Measurements from ENCODE around the gene CGA. TPM values are rescaled to one million over a fixed set of nuclear protein-coding genes. Genes with fewer than 3 reads are reported as not detected.

Gene CGA
- total RNA-seq, 1 donor from 2014 or later, result not detected

DNA sequence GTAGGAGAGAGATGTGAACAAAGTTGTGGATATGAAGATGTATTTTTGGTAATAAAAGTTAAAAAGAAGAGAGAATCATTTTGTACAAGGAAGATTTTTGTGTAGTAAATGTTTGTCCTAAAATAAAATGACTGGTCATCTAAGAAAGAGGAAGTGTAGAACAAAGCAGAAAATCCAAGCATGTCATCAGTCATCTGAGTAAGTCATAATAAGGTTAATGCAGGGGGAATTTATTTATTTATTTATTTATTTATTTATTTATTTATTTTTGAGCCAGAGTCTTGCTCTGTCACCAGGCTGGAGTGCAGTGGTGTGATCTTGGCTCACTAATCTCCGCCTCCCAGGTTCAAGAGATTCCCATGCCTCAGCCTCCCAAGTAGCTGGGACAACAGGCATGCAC, 15.7 kb upstream of the CGA start:
- H3K4me1 ChIP-seq, result no peaks in the 10 kb centered on the region
- TF ChIP-seq, protein P1, sequence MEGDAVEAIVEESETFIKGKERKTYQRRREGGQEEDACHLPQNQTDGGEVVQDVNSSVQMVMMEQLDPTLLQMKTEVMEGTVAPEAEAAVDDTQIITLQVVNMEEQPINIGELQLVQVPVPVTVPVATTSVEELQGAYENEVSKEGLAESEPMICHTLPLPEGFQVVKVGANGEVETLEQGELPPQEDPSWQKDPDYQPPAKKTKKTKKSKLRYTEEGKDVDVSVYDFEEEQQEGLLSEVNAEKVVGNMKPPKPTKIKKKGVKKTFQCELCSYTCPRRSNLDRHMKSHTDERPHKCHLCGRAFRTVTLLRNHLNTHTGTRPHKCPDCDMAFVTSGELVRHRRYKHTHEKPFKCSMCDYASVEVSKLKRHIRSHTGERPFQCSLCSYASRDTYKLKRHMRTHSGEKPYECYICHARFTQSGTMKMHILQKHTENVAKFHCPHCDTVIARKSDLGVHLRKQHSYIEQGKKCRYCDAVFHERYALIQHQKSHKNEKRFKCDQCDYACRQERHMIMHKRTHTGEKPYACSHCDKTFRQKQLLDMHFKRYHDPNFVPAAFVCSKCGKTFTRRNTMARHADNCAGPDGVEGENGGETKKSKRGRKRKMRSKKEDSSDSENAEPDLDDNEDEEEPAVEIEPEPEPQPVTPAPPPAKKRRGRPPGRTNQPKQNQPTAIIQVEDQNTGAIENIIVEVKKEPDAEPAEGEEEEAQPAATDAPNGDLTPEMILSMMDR (IDR thresholded peaks at IDR 0.05), result no peak

DNA sequence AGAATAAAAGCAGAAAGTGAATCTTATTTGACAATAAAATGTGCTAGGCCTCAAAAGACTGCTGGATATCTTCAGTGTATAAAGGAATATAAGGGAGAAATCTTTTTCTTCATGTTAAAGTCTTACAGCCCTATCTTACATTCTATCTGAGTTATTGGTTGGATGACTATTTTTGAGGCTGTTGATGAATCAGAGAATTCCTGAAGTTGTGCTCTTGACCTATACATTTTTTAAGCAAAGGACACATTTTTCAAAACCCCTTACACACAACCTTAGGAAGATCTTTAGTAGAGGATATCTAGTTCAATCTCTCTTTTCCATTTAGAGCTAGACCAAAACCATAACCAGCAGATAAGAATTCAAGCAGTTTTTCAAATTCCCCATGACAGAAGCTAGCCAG, 10.9 kb upstream of the CGA start:
- Histone ChIP-seq H3K9me3 (no peaks in the 10 kb centered on the region), H3K27ac (no peak overlapping the region), H3K4me1 (no peaks in the 10 kb centered on the region), H3K27me3 (no peaks in the 10 kb centered on the region), H3K36me3 (no peaks in the 10 kb centered on the region), H3K4me3 (no peak overlapping the region)
- DNase-seq (ENCODE audit: low spot score in 2 of 2), result no peak
- TF ChIP-seq, protein P1 (IDR thresholded peaks at IDR 0.05), result no peak
- intact Hi-C loops (cut with DNase I), result no loop called here

More for the DNA sequence above, 15.7 kb upstream of the CGA start:
- no peaks in the 10 kb centered on the region for H3K27me3 ChIP-seq
- H3K9me3 ChIP-seq, result no peaks in the 10 kb centered on the region
- H3K27ac ChIP-seq, result no peak overlapping the region
- DNase-seq (ENCODE audit: low spot score in 2 of 2), result no peak
- no peaks in the 10 kb centered on the region for H3K36me3 ChIP-seq
- intact Hi-C loops (cut with DNase I), result no loop called here
- H3K4me3 ChIP-seq, result no peak overlapping the region

DNA sequence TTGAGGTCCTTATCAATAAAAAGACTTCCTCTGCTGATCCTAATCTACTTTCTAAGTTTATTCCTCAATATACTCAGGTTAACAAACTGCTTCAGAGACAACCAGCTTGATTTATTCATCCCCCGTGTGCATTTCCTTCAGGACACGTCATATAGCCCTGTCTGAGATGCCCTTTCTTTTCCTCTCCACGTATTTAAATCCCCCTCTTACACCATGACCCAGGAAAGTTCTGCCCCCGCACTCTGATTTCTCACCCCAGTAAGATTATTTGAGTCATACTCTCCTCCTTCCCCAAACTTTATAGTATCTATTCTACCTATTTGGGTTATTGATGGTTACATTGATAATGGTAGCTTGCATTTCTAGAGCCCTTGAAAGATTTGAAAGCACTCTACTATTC, 9.8 kb upstream of the CGA start:
- Histone ChIP-seq H3K27ac (no peak overlapping the region), H3K36me3 (no peaks in the 10 kb centered on the region), H3K4me3 (no peak overlapping the region), H3K4me1 (no peaks in the 10 kb centered on the region), H3K27me3 (no peaks in the 10 kb centered on the region), H3K9me3 (no peaks in the 10 kb centered on the region)
- TF ChIP-seq, protein P1 (IDR thresholded peaks at IDR 0.05), result no peak
- DNase-seq (ENCODE audit: low spot score in 2 of 2), result no peak
- intact Hi-C loops (cut with DNase I), result no loop called here

DNA sequence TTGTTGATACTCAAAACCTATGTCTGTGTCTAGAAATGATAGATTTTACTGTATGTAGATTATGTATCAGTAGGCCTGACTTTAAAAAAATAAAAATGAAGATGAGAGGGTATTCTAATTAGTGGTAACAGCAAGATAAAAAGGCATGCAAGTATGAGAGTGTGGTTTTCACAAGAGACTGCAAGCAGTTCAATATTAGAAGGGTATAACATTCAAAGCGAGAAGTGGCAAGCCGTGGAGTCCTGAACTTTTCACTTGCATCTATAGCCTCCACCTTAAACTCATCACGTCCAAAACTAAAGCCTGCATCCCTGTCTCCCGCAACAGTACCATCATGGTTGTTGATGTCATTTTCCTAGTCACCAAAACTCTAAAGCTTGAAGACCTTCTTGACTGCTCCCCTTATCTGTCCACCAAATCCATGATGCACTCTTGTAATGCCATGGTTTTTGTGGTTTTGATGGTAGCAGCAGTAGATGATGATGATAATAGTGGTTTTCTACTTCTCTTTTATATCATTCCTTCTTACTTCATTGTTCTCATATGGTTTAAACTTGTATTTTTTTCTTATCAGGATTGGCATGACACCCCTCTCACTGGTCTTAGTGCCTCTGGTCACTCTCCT, 9.2 kb upstream of the CGA start:
- no peak for DNase-seq (ENCODE audit: low spot score in 2 of 2)
- intact Hi-C loops (cut with DNase I), result no loop called here
- no peak overlapping the region for H3K27ac ChIP-seq
- H3K4me1 ChIP-seq, result no peaks in the 10 kb centered on the region
- no peaks in the 10 kb centered on the region for H3K27me3 ChIP-seq
- no peaks in the 10 kb centered on the region for H3K9me3 ChIP-seq
- no peaks in the 10 kb centered on the region for H3K36me3 ChIP-seq
- TF ChIP-seq, protein P1 (IDR thresholded peaks at IDR 0.05), result no peak
- no peak overlapping the region for H3K4me3 ChIP-seq

DNA sequence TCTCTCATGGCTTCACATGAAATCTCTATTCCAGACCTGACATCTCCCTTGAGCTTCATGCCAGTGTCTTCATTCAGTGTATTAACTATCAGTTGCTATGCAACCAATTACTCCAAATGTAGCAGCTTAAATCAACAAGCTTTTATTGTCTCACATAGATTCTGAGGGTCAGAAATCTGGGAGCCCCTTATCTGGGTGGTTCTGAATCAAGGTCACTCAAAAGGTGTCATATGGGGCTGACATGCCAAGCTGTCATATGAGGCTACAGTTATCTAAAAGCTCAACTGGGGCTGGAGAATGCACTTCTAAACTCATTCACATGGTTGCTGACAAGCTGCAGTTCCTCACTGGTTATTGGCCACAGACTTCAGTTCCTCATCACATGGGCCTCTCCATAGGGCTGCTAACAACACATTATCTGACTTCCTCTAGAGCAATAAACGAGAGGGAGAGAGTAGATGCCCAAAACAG, 7.3 kb upstream of the CGA start:
- intact Hi-C loops (cut with DNase I), result no loop called here
- H3K4me3 ChIP-seq, result no peak overlapping the region
- no peaks in the 10 kb centered on the region for H3K36me3 ChIP-seq
- TF ChIP-seq, protein P1 (IDR thresholded peaks at IDR 0.05), result no peak
- no peak for DNase-seq (ENCODE audit: low spot score in 2 of 2)
- H3K27ac ChIP-seq, result no peak overlapping the region
- no peaks in the 10 kb centered on the region for H3K27me3 ChIP-seq
- no peaks in the 10 kb centered on the region for H3K9me3 ChIP-seq
- H3K4me1 ChIP-seq, result no peaks in the 10 kb centered on the region

DNA sequence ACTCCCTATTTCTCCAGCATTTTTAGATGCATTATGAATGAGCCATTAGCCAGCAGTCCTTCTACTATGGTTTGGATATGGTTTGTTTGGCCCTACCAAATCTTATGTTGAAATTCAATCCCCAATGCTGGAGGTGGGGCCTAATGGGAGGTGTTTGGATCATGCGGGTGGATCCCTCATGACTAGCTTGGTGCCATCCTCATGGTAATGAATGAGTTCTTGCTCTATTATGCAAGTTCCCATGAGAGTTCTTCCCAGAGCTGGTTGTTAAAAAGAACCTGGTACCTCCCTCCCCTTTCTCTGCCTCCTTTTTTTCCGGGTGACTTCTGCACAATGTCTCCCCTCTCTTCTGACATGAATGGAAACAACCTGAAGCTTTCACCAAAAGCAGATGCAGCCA, 6.2 kb upstream of the CGA start:
- intact Hi-C loops (cut with DNase I), result no loop called here
- TF ChIP-seq, protein P1 (IDR thresholded peaks at IDR 0.05), result no peak

More for the DNA sequence above, 6.2 kb upstream of the CGA start:
- no peaks in the 10 kb centered on the region for H3K4me1 ChIP-seq
- H3K27ac ChIP-seq, result no peak overlapping the region
- H3K27me3 ChIP-seq, result no peaks in the 10 kb centered on the region
- DNase-seq (ENCODE audit: low spot score in 2 of 2), result no peak
- no peak overlapping the region for H3K4me3 ChIP-seq
- no peaks in the 10 kb centered on the region for H3K36me3 ChIP-seq
- no peaks in the 10 kb centered on the region for H3K9me3 ChIP-seq

Measured in ascending aorta (tissue), 2 donors.